ENCODE data around the gene CLSTN2.

DNA sequence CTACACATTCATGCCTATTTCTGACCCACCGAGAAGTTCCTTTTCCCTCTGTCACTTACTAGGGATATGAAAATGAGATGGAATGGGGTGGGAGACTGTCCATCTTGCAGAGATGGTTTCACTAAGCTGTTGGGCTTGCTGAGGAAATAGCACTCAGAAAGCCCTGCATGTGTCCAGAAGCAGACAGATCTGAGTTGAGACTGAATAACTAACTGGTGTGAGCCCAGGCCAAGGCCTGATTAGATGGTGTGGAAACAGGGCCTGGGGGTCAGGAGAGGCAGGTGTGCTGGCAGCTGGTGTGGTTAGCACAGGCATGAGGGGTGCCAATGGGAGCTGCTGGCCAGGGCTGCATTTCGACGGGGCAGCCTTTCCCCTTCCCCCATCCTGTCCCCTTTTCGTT, 72.1 kb downstream of the CLSTN2 start:
- TF ChIP-seq CTCF (IDR thresholded peaks at IDR 0.05 in 8 of 11, conservative IDR thresholded peaks at IDR 0.05 in 3 of 11) (no peak), POLR2AphosphoS5 (IDR thresholded peaks at IDR 0.05) (no peak)
